Body of pancreas (tissue), 4 donors: ENCODE data around the gene KLLN. TPM values are rescaled to one million over a fixed set of nuclear protein-coding genes. Genes with fewer than 3 reads are reported as not detected.

Source experiments
- ATAC-seq: fragments of 150-250 bp; one replicate; pipeline ENCODE4 v1.9.1; 2016
- DNase-seq, 4 donors: peaks; one replicate each; pipeline ENCODE4 v3.0.0-alpha.2; 2019
- H3K27ac ChIP-seq, 4 donors: fragments of 200-600 bp; sonication (generic); 1 replicate in 3 of 4; 2 replicates in 1 of 4; pipeline versions ENCODE4 v1.5.1 to v1.6.1; 2016 to 2019; ENCODE audit warnings: mild to moderate bottlenecking in 1 of 4, mixed read lengths in 1 of 4, moderate library complexity in 1 of 4
- H3K27me3 ChIP-seq, 2 donors: fragments of 200-600 bp; sonication (generic); one replicate each; pipeline ENCODE4 v1.6.0; 2016; ENCODE audit warnings: mild to moderate bottlenecking in 1 of 2
- H3K36me3 ChIP-seq, 2 donors: fragments of 200-600 bp; sonication (generic); replicated peaks in 1 of 2; 2 replicates each; pipeline ENCODE4 v1.5.1; 2016; ENCODE audit warnings: low read depth in 2 of 2; ENCODE audit not compliant: insufficient read depth in 1 of 2
- H3K4me1 ChIP-seq: fragments of 200-600 bp; sonication (generic); one replicate; pipeline ENCODE4 v1.6.0; 2016
- H3K4me3 ChIP-seq, 2 donors: fragments of 200-600 bp; sonication (generic); 1 replicate in 1 of 2; 2 replicates in 1 of 2; pipeline ENCODE4 v1.5.1; 2016 to 2019
- H3K9me3 ChIP-seq, 3 donors: fragments of 200-600 bp; sonication (generic); 1 replicate in 2 of 3; 2 replicates in 1 of 3; pipeline ENCODE4 v1.5.1; 2016
- CTCF ChIP-seq, 7 experiments: fragments of 450-650 bp in 4 of 7; fragments of 200-600 bp in 3 of 7; sonication (generic) in 3 of 7; IDR thresholded peaks; one replicate each; pipeline ENCODE4 v1.5.1; 2016 to 2019; ENCODE audit warnings: antibody characterized with exemption in 7 of 7
- POLR2A ChIP-seq, 3 donors: fragments of 450-650 bp; IDR thresholded peaks; one replicate each; pipeline ENCODE4 v1.6.1; 2016; ENCODE audit warnings: antibody characterized with exemption in 3 of 3, mild to moderate bottlenecking in 2 of 3
- WGBS, 2 donors: methylation state at CpG; one replicate each; pipeline ENCODE4 v1.1.5; 2017; 5-methylcytosine and 5-hydroxymethylcytosine counted together
- intact Hi-C: fragments of 100-400 bp; cut with DNase I; formaldehyde crosslinking; loops from one replicate; pipeline ENCODE4 v1.15.1; 2023
- total RNA-seq, 2 donors: library from RNA; depleted of rRNA; stranded (reverse); fragments of >200 nt; gene quantifications; one replicate each; pipeline ENCODE4 v1.1.0, GENCODE V29; 2016

The KLLN gene
- total RNA-seq, 2 donors from 2014 or later = 0.78 to 0.99 TPM

- H3K36me3 ChIP-seq = no peaks in the 10 kb centered on the region
- H3K4me3 ChIP-seq = no peak overlapping the region
- no peaks in the 10 kb centered on the region for H3K9me3 ChIP-seq
- intact Hi-C loops = no loop called here
- no peak for ATAC-seq
- no peak overlapping the region for H3K27ac ChIP-seq
- no peaks in the 10 kb centered on the region for H3K27me3 ChIP-seq
- H3K4me1 ChIP-seq = peaks cover 12% of the 10 kb centered on the region
- WGBS, 2 donors = 62 to 72% methylated on average over 7 of the region's 7 CpGs
- TF ChIP-seq CTCF (IDR thresholded peaks at IDR 0.05) = no peak
- TF ChIP-seq POLR2A (IDR thresholded peaks at IDR 0.05) = no peak
- no peak for DNase-seq
These were observed 17.3 kb downstream of the KLLN start for GRCh38 chr10:87846023-87846422.

DNA sequence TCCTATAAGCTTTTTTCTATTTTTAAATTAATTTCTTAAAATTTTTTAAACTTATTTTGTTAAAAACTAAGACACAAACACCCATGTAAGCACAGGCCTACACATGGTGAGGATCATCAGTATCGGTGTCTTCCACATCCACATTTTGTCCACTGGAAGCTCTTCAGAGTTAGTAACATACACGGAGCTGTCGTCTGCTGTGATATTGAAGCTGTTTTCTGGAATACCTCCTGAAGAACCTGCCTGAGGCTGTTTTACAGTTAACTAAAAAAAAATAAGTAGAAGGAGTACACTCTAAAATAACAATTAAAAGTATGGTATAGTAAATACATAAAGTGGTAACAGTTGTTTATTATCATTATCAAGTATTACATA is 17.7 kb downstream of the KLLN start:
- Histone ChIP-seq H3K36me3 (no peaks in the 10 kb centered on the region), H3K4me3 (no peak overlapping the region), H3K27ac (no peak overlapping the region), H3K27me3 (no peaks in the 10 kb centered on the region), H3K9me3 (no peaks in the 10 kb centered on the region), H3K4me1 (peaks cover 8% of the 10 kb centered on the region)
- DNase-seq (no peak), ATAC-seq (no peak)
- intact Hi-C loops = no loop called here
- 90 to 99% methylated on average over 3 of the region's 3 CpGs for WGBS, 2 donors
- TF ChIP-seq POLR2A (IDR thresholded peaks at IDR 0.05) (no peak), CTCF (IDR thresholded peaks at IDR 0.05) (no peak)

DNA sequence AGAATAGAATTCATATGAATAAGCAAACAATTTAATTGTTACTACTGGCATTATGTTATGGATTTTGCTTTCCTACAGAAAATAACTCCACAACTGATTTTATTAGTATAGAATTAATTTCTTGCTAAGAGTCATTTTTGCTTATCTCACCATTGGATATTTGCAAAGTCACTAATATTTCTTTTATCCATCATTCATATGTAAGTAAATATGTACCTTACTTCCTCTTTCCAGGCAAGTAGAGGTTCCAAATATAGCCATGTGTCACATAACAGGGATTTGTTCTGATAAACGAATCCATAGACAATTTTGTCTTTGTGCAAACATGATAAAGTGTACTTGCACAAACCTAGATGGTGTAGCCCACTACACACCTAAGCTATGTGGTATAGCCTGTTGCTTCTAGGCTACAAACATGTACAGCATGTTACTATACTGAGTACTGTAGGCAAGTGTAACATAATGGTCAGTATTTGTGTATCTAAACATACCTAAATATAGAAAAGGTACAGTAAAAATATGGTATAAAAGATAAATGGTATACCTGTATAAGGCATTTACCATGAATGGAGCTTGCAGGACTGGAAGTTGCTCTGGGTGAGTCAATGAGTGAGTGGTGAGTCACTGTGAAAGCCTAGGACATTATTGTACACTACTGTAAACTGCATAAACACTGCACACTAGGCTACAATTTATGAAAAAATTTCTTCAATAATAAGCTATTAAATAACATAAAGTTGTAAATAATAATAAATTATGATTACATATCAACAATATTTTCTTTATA is 18.3 kb downstream of the KLLN start:
- intact Hi-C loops = no loop called here
- Histone ChIP-seq H3K4me1 (peaks cover 5% of the 10 kb centered on the region), H3K36me3 (no peaks in the 10 kb centered on the region), H3K27ac (no peak overlapping the region), H3K9me3 (no peaks in the 10 kb centered on the region), H3K27me3 (no peaks in the 10 kb centered on the region), H3K4me3 (no peak overlapping the region)
- ATAC-seq (no peak), DNase-seq (no peak)
- TF ChIP-seq CTCF (IDR thresholded peaks at IDR 0.05) (no peak), POLR2A (IDR thresholded peaks at IDR 0.05) (no peak)
- WGBS, 2 donors = 6 to 10% methylated on average over 1 of the region's 1 CpG

GRCh38 chr10:87843714-87844113 is 19.6 kb downstream of the KLLN start:
- WGBS, 2 donors = 96 to 99% methylated on average over 4 of the region's 4 CpGs
- intact Hi-C loops = no loop called here
- Histone ChIP-seq H3K4me3 (no peak overlapping the region), H3K27me3 (no peaks in the 10 kb centered on the region), H3K27ac (no peak overlapping the region), H3K4me1 (peaks cover 5% of the 10 kb centered on the region), H3K9me3 (no peaks in the 10 kb centered on the region), H3K36me3 (no peaks in the 10 kb centered on the region)
- no peak for TF ChIP-seq CTCF (IDR thresholded peaks at IDR 0.05)
- DNase-seq (no peak), ATAC-seq (no peak)
